GM23338 (cell line): ENCODE measurements around the gene NEIL3. TPM values are rescaled to one million over a fixed set of nuclear protein-coding genes. Genes with fewer than 3 reads are reported as not detected.

Experiments used
- ATAC-seq: fragments of 200-7000 bp; cut with Tn5 transposase; 3 replicates; pipeline ENCODE4 v1.9.1; 2020
- DNase-seq: peaks from one replicate; pipeline ENCODE4 v3.0.0-alpha.2; 2015; ENCODE audit warnings: low spot score
- H2AFZ ChIP-seq: fragments of 200-600 bp; sonication (generic); 2 replicates; pipeline ENCODE4 v1.8.0; 2016; ENCODE audit warnings: antibody characterized with exemption, mild to moderate bottlenecking, moderate library complexity
- H3F3A ChIP-seq: fragments of 200-600 bp; sonication (generic); replicated peaks from 2 replicates; pipeline ENCODE4 v1.8.0; 2017; ENCODE audit warnings: antibody characterized with exemption, mixed run types, low read depth
- H3K27ac ChIP-seq: fragments of 200-600 bp; sonication (generic); 2 replicates; pipeline ENCODE4 v1.6.1; 2016; ENCODE audit warnings: low read depth
- H3K27me3 ChIP-seq: fragments of 200-600 bp; sonication (generic); 2 replicates; pipeline ENCODE4 v1.8.0; 2016; ENCODE audit warnings: mild to moderate bottlenecking, mixed run types, moderate library complexity; ENCODE audit not compliant: insufficient read depth
- H3K36me3 ChIP-seq: fragments of 200-600 bp; sonication (generic); 2 replicates; pipeline ENCODE4 v1.8.0; 2016; ENCODE audit warnings: mild to moderate bottlenecking; ENCODE audit not compliant: insufficient read depth
- H3K4me1 ChIP-seq: fragments of 200-600 bp; sonication (generic); 2 replicates; pipeline ENCODE4 v1.8.0; 2016; ENCODE audit warnings: mild to moderate bottlenecking, moderate library complexity; ENCODE audit not compliant: insufficient read depth
- H3K4me2 ChIP-seq: fragments of 200-600 bp; sonication (generic); 2 replicates; pipeline ENCODE4 v1.7.1; 2017; ENCODE audit warnings: mixed run types
- H3K4me3 ChIP-seq: fragments of 200-600 bp; sonication (generic); 2 replicates; pipeline ENCODE4 v1.6.1; 2016; ENCODE audit warnings: mixed run types
- H3K79me2 ChIP-seq: fragments of 200-600 bp; sonication (generic); replicated peaks from 2 replicates; pipeline ENCODE4 v1.8.0; 2017; ENCODE audit warnings: mild to moderate bottlenecking; ENCODE audit not compliant: insufficient read depth
- H3K9me2 ChIP-seq: fragments of 200-600 bp; sonication (generic); 2 replicates; pipeline ENCODE4 v1.8.0; 2017; ENCODE audit not compliant: insufficient read depth
- H4K20me1 ChIP-seq: fragments of 200-600 bp; sonication (generic); replicated peaks from 2 replicates; pipeline ENCODE4 v1.8.0; 2017; ENCODE audit warnings: mild to moderate bottlenecking; ENCODE audit not compliant: insufficient read depth
- H3K27ac Mint-ChIP-seq: 2 replicates; pipeline ENCODE4 v1.8.0; 2020; ENCODE audit warnings: inconsistent platforms, mild to moderate bottlenecking, moderate library complexity, mixed read lengths
- H3K27me3 Mint-ChIP-seq: 3 replicates; pipeline ENCODE4 v1.8.0; 2022; ENCODE audit warnings: low read depth, mild to moderate bottlenecking, moderate library complexity, mixed read lengths, inconsistent platforms; ENCODE audit not compliant: insufficient read depth, poor library complexity
- H3K36me3 Mint-ChIP-seq: 3 replicates; pipeline ENCODE4 v1.8.0; 2021; ENCODE audit warnings: low read depth, mild to moderate bottlenecking, inconsistent platforms, moderate library complexity, mixed read lengths
- H3K4me1 Mint-ChIP-seq: 3 replicates; pipeline ENCODE4 v1.8.0; 2020; ENCODE audit warnings: mild to moderate bottlenecking, inconsistent platforms, mixed read lengths
- H3K4me3 Mint-ChIP-seq: 3 replicates; pipeline ENCODE4 v1.8.0; 2021; ENCODE audit warnings: moderate library complexity, mild to moderate bottlenecking, inconsistent platforms, mixed read lengths
- H3K9me3 Mint-ChIP-seq: 3 replicates; pipeline ENCODE4 v1.8.0; 2020; ENCODE audit warnings: moderate library complexity, mild to moderate bottlenecking, inconsistent platforms, mixed read lengths
- CREB1 ChIP-seq: fragments of 250-450 bp; sonication (Bioruptor Pico); IDR thresholded peaks from 2 replicates; pipeline ENCODE4 v1.5.0; 2020; ENCODE audit warnings: low read depth, mild to moderate bottlenecking, moderate library complexity
- CTCF ChIP-seq, 2 experiments: fragments of 200-600 bp in 1 of 2; sonication (generic) in 1 of 2; conservative IDR thresholded peaks; 2 replicates each; pipeline versions ENCODE4 v1.5.1 to v1.6.1; 2016 to 2017; ENCODE audit warnings: antibody characterized with exemption in 2 of 2, low read depth in 2 of 2, mild to moderate bottlenecking in 2 of 2, moderate library complexity in 1 of 2
- ETS1 ChIP-seq: IDR thresholded peaks from 2 replicates; pipeline ENCODE4 v1.6.1; 2016; ENCODE audit warnings: antibody characterized with exemption
- EZH2 ChIP-seq: fragments of 200-600 bp; sonication (generic); IDR thresholded peaks from one replicate; pipeline ENCODE4 v1.8.0; 2017; ENCODE audit warnings: antibody characterized with exemption, mild to moderate bottlenecking, low read depth; ENCODE audit not compliant: unreplicated experiment
- EZH2phosphoT487 ChIP-seq: fragments of 200-600 bp; sonication (generic); IDR thresholded peaks from one replicate; pipeline ENCODE4 v1.8.1; 2018; ENCODE audit warnings: antibody characterized with exemption; ENCODE audit not compliant: unreplicated experiment
- JUNB ChIP-seq: IDR thresholded peaks from one replicate; pipeline ENCODE4 v1.6.1; 2016; ENCODE audit warnings: antibody characterized with exemption; ENCODE audit not compliant: unreplicated experiment
- NANOG ChIP-seq: IDR thresholded peaks from 2 replicates; pipeline ENCODE4 v1.6.1; 2016; ENCODE audit warnings: antibody characterized with exemption, borderline replicate concordance
- POLR2AphosphoS5 ChIP-seq: IDR thresholded peaks from 2 replicates; pipeline ENCODE4 v1.6.1; 2016; ENCODE audit warnings: antibody characterized with exemption, low read depth
- REST ChIP-seq: IDR thresholded peaks from one replicate; pipeline ENCODE4 v1.6.1; 2018; ENCODE audit warnings: antibody characterized with exemption; ENCODE audit not compliant: unreplicated experiment
- STAT1 ChIP-seq: IDR thresholded peaks from one replicate; pipeline ENCODE4 v1.6.1; 2016; ENCODE audit warnings: antibody characterized with exemption; ENCODE audit not compliant: unreplicated experiment
- ZNF114 ChIP-seq: fragments of 250-450 bp; sonication (Bioruptor Pico); IDR thresholded peaks from 2 replicates; pipeline ENCODE4 v1.5.0; 2020; ENCODE audit warnings: mild to moderate bottlenecking, moderate library complexity
- ZNF331 ChIP-seq: fragments of 250-450 bp; sonication (Bioruptor Pico); IDR thresholded peaks from 2 replicates; pipeline ENCODE4 v1.5.0; 2020; ENCODE audit warnings: low read depth, mild to moderate bottlenecking, moderate library complexity
- ZNF462 ChIP-seq: fragments of 250-450 bp; sonication (Bioruptor Pico); IDR thresholded peaks from 2 replicates; pipeline ENCODE4 v1.5.0; 2020; ENCODE audit warnings: mild to moderate bottlenecking, moderate library complexity
- polyA plus RNA-seq: library from polyadenylated mRNA; unstranded; fragments of >200 nt; fragmentation: Nextera tagmentation; extraction: Ambion mirVana; gene quantifications from 2 replicates; pipeline ENCODE4 v1.2.1, GENCODE V29; 2016
- total RNA-seq: library from RNA; depleted of rRNA; stranded (reverse); fragments of >200 nt; shearing (Covaris generic); gene quantifications from 2 replicates; pipeline ENCODE4 v1.2.3, GENCODE V29; 2014

Gene NEIL3
- total and polyA plus RNA-seq, 2 experiments from 2014 or later: 11.8 to 15.4 TPM

- Histone ChIP-seq H3K4me3 (no peak overlapping the region), H3F3A (no peaks in the 10 kb centered on the region), H4K20me1 (no peaks in the 10 kb centered on the region), H3K36me3 (no peaks in the 10 kb centered on the region), H3K27ac (no peak overlapping the region), H3K9me2 (no peaks in the 10 kb centered on the region), H3K4me2 (no peak overlapping the region), H3K27me3 (no peaks in the 10 kb centered on the region), H3K4me1 (no peaks in the 10 kb centered on the region), H3K79me2 (no peaks in the 10 kb centered on the region), H2AFZ (peak overlapping the region; percentile 90; the same call in 1 of the 2 replicates)
- ATAC-seq (no peak), DNase-seq (no peak)
- Mint-ChIP-seq H3K4me1 (no peaks in the 10 kb centered on the region), H3K9me3 (no peaks in the 10 kb centered on the region), H3K4me3 (no peak overlapping the region), H3K27me3 (no peaks in the 10 kb centered on the region), H3K36me3 (no peaks in the 10 kb centered on the region), H3K27ac (no peak overlapping the region)
- no peak for TF ChIP-seq ETS1
- TF ChIP-seq NANOG: no peak
- no peak for TF ChIP-seq CREB1
- no peak for TF ChIP-seq POLR2AphosphoS5
- TF ChIP-seq CTCF (conservative IDR thresholded peaks at IDR 0.05; ENCODE audit: low read depth in 2 of 2): no peak
- no peak for TF ChIP-seq EZH2phosphoT487
- no peak for TF ChIP-seq EZH2
- TF ChIP-seq ZNF331 (CRISPR knock-in tag): no peak
- TF ChIP-seq ZNF114 (CRISPR knock-in tag): no peak
- TF ChIP-seq JUNB: no peak
- TF ChIP-seq ZNF462 (CRISPR knock-in tag): no peak
- no peak for TF ChIP-seq STAT1
- TF ChIP-seq REST: no peak
Observed at GRCh38 chr4:177391953-177392352, 82.3 kb downstream of the NEIL3 start.
